HUDEP-2 (cell line): ENCODE data around the gene GAA.

ENCODE experiments used
- DNase-seq, 76 experiments: peaks; one replicate each; lab custom pipeline; 2025; ENCODE audit not compliant: unreplicated experiment in 76 of 76; lab: John Stamatoyannopoulos, UW

Gene GAA

GRCh38 chr17:80138856-80139426 is 37.6 kb downstream of the GAA start:
- no peak for DNase-seq

- DNase-seq = no peak
Measured at GRCh38 chr17:80141463-80142165, 40.2 kb downstream of the GAA start.

GRCh38 chr17:80142929-80143328 is 41.5 kb downstream of the GAA start:
- no peak for DNase-seq

GRCh38 chr17:80145076-80146075 is 44.0 kb downstream of the GAA start:
- peak in 1 of 76 experiments; percentile 6 for DNase-seq

GRCh38 chr17:80146121-80147034 is 45.0 kb downstream of the GAA start:
- DNase-seq = peak in 2 of 76 experiments; percentile 19 to 48

GRCh38 chr17:80147035-80147822 is 45.8 kb downstream of the GAA start, which contains the start of gene EIF4A3:
TSS of gene EIF4A3 (minus strand) at chr17:80147128. CDS start at chr17:80146961, 167 bp downstream.
- DNase-seq = peak in 75 of 76 experiments; percentile 35 to 99 (median 96)

- no peak for DNase-seq
Measured at GRCh38 chr17:80151333-80151732, 50.0 kb downstream of the GAA start.

GRCh38 chr17:80152081-80152702 is 50.8 kb downstream of the GAA start:
- DNase-seq = peak in 32 of 76 experiments; percentile 7 to 75 (median 22)

- DNase-seq = no peak
Measured at GRCh38 chr17:80153004-80153403, 51.6 kb downstream of the GAA start.

GRCh38 chr17:80154166-80154565 is 52.8 kb downstream of the GAA start:
- no peak for DNase-seq

- peak in 1 of 76 experiments; percentile 6 for DNase-seq
Measured at GRCh38 chr17:80155600-80155999, 54.2 kb downstream of the GAA start.

GRCh38 chr17:80158846-80159245 is 57.5 kb downstream of the GAA start:
- no peak for DNase-seq

- DNase-seq = peak in 72 of 76 experiments; percentile 19 to 87 (median 67)
Measured at GRCh38 chr17:80160536-80160935, 59.2 kb downstream of the GAA start.

- peak in 44 of 76 experiments; percentile 9 to 71 (median 31) for DNase-seq
Measured at GRCh38 chr17:80163336-80163735, 62.0 kb downstream of the GAA start.

GRCh38 chr17:80164185-80164584 is 62.8 kb downstream of the GAA start:
- no peak for DNase-seq

GRCh38 chr17:80166446-80166845 is 65.1 kb downstream of the GAA start:
- DNase-seq = no peak

- peak in 52 of 76 experiments; percentile 4 to 66 (median 29) for DNase-seq
Measured at GRCh38 chr17:80168371-80168770, 67.0 kb downstream of the GAA start.

GRCh38 chr17:80169107-80169506 is 67.7 kb downstream of the GAA start:
- peak in 2 of 76 experiments; percentile 16 to 30 for DNase-seq
